ENCODE data around the gene YEATS4. TPM values are rescaled to one million over a fixed set of nuclear protein-coding genes. Genes with fewer than 3 reads are reported as not detected.

Gene YEATS4
- total and polyA plus RNA-seq, 4 donors = 9.9 to 23.8 (median 15.5) TPM

- 75% methylated on average over 5 of the region's 5 CpGs for WGBS
- no peak overlapping the region for H3K4me3 ChIP-seq (ENCODE audit: low read depth in 1 of 3, low read length in 3 of 3)
- TF ChIP-seq EGR1 (IDR thresholded peaks at IDR 0.05; ENCODE audit: low read depth in 2 of 2) (no peak), JUND (IDR thresholded peaks at IDR 0.05) (no peak), MAX (IDR thresholded peaks at IDR 0.05) (no peak), SP1 (IDR thresholded peaks at IDR 0.05) (no peak), GABPA (IDR thresholded peaks at IDR 0.05 in 1 of 2, conservative IDR thresholded peaks at IDR 0.05 in 1 of 2) (no peak), REST (IDR thresholded peaks at IDR 0.05) (no peak), FOXA1 (IDR thresholded peaks at IDR 0.05) (no peak), HNF4A (conservative IDR thresholded peaks at IDR 0.05) (no peak), TAF1 (conservative IDR thresholded peaks at IDR 0.05) (no peak), FOXA2 (IDR thresholded peaks at IDR 0.05) (no peak), NR2F2 (IDR thresholded peaks at IDR 0.05) (no peak), RAD21 (IDR thresholded peaks at IDR 0.05) (no peak), RXRA (IDR thresholded peaks at IDR 0.05) (no peak), YY1 (IDR thresholded peaks at IDR 0.05) (no peak), HNF4G (IDR thresholded peaks at IDR 0.05) (no peak), CTCF (IDR thresholded peaks at IDR 0.05; ENCODE audit: low read depth, low read length, missing input control) (no peak), ATF3 (IDR thresholded peaks at IDR 0.05) (no peak), ZBTB33 (IDR thresholded peaks at IDR 0.05) (no peak)
Measured at GRCh38 chr12:69341328-69341727, 18.2 kb upstream of the YEATS4 start.

More at GRCh38 chr12:69341328-69341727, 18.2 kb upstream of the YEATS4 start:
- no peak overlapping the region for H3K9ac ChIP-seq (ENCODE audit: low read depth in 1 of 2, low read length in 2 of 2)
- DNase-seq (ENCODE audit: low spot score) = no peak
- H3K36me3 ChIP-seq (ENCODE audit: control insufficient read depth in 4 of 4, insufficient read depth in 3 of 4, low read depth in 1 of 4, low read length in 3 of 4) = no peaks in the 10 kb centered on the region
- no peaks in the 10 kb centered on the region for H3K9me3 ChIP-seq (ENCODE audit: control insufficient read depth in 4 of 4, low read length in 3 of 4)
- H3K27ac ChIP-seq (ENCODE audit: low read depth in 1 of 2, low read length in 2 of 2) = peak overlapping the region; percentile 39 to 40
- no peaks in the 10 kb centered on the region for H3K27me3 ChIP-seq (ENCODE audit: control insufficient read depth in 4 of 4, insufficient read depth in 4 of 4, low read length in 3 of 4)
- peaks cover 18 to 71% (median 60%) of the 10 kb centered on the region in 4 donors for H3K4me1 ChIP-seq (ENCODE audit: control insufficient read depth in 4 of 4, insufficient read depth in 4 of 4, low read length in 3 of 4)

Data from liver (tissue), 9 donors.